Transverse colon (tissue), 4 donors: Measurements from ENCODE around the gene CRACDL.

ENCODE experiments used
- CTCF ChIP-seq, 5 experiments: fragments of 200-600 bp in 3 of 5; fragments of 450-650 bp in 2 of 5; sonication (generic) in 3 of 5; IDR thresholded peaks; 1 replicate in 2 of 5; 2 replicates in 3 of 5; pipeline ENCODE4 v1.5.1; 2016 to 2017; ENCODE audit warnings: antibody characterized with exemption in 5 of 5, inconsistent platforms in 3 of 5, mild to moderate bottlenecking in 2 of 5, moderate library complexity in 1 of 5
- EP300 ChIP-seq: sonication (generic); formaldehyde crosslinking; IDR thresholded peaks from one replicate; pipeline ENCODE4 v1.6.1; 2017; ENCODE audit warnings: antibody characterized with exemption, low read depth
- POLR2A ChIP-seq: fragments of 450-650 bp; IDR thresholded peaks from one replicate; pipeline ENCODE4 v1.6.1; 2016; ENCODE audit warnings: antibody characterized with exemption, mild to moderate bottlenecking, moderate library complexity
- POLR2AphosphoS5 ChIP-seq, 3 donors: sonication (generic); formaldehyde crosslinking; IDR thresholded peaks; one replicate each; pipeline ENCODE4 v1.6.1; 2016; ENCODE audit warnings: antibody characterized with exemption in 3 of 3

GRCh38 chr2:98801286-98801685 lies 134.7 kb downstream of the CRACDL start:
- TF ChIP-seq POLR2AphosphoS5 (IDR thresholded peaks at IDR 0.05) (no peak), CTCF (IDR thresholded peaks at IDR 0.05) (no peak), POLR2A (no peak), EP300 (no peak)
